Measurements from ENCODE around the gene CTCFL.
"Not testable (repeated sequence)": the region's sequence is repeated elsewhere in the genome, so short reads cannot be mapped to it uniquely, and the experiment has no call there.

CTCFL gene

DNA sequence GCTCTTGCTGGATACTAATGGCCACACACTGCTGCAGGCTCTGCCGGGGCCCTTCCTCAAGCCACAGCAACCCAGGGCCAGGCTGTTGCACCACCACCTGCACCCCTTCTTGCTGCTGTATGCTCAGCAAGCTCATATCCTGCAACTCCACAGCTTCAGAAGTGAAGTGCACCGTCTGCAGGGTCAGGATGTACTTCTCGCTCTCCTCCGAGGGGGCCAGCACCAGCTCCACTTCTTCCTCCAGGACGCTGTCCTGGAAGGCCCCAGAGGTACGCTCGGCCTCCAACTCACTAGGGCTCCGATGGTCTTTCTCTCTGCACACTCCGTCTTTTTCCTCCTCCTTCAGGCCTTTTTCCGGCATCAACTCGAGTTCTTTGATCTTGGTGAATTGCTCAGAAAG is 1.2 kb downstream of the CTCFL start:
- TF ChIP-seq, protein P1, sequence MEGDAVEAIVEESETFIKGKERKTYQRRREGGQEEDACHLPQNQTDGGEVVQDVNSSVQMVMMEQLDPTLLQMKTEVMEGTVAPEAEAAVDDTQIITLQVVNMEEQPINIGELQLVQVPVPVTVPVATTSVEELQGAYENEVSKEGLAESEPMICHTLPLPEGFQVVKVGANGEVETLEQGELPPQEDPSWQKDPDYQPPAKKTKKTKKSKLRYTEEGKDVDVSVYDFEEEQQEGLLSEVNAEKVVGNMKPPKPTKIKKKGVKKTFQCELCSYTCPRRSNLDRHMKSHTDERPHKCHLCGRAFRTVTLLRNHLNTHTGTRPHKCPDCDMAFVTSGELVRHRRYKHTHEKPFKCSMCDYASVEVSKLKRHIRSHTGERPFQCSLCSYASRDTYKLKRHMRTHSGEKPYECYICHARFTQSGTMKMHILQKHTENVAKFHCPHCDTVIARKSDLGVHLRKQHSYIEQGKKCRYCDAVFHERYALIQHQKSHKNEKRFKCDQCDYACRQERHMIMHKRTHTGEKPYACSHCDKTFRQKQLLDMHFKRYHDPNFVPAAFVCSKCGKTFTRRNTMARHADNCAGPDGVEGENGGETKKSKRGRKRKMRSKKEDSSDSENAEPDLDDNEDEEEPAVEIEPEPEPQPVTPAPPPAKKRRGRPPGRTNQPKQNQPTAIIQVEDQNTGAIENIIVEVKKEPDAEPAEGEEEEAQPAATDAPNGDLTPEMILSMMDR (IDR thresholded peaks at IDR 0.05; ENCODE audit: borderline replicate concordance, control extremely low read depth, extremely low read depth, insufficient read depth, missing control alignments) = no peak
- in situ Hi-C loops (cut with MboI; ENCODE audit: low sequenced_read_pairs, unreplicated experiment) = no loop called here
- DNase-seq (ENCODE audit: low spot score) = no peak

DNA sequence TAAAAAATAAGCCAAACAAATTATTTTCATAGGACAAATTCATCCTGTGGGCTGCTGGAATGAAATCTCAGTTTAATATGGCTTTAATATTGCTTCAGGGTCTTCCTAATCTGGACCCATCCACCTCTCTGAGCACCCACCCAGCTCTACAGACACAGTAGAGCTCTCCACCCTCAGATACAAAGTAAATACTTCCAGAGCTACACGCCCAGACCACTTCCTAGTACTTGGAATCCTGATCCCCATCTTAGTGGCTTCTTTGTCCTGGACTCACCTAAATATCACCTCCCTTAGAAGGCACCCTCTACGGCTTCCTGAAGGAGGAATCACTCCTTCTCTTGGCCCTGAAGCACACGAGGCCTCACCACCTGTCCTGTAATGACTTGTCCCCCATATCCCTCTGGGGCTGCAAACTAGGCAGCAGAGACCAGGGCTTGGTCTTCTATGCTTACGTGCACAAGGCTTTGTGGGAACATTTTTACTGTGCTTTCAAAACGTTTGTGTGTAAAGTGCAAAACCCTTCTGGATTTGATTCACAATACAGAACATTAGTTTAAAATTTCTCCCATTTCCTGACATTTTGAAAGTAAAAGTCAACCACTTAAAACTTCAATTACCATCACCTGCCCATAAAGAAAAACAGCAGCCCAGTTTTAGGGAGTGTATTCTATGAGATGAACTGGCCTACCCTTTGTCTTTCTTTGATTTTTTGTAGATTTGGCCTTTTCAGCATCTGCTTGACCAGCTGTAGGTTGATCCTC is 2.4 kb downstream of the CTCFL start:
- DNase-seq (ENCODE audit: low spot score) = no peak
- in situ Hi-C loops (cut with MboI; ENCODE audit: low sequenced_read_pairs, unreplicated experiment) = no loop called here
- TF ChIP-seq, protein P1 (IDR thresholded peaks at IDR 0.05; ENCODE audit: borderline replicate concordance, control extremely low read depth, extremely low read depth, insufficient read depth, missing control alignments) = no peak

GRCh38 chr20:57517904-57518303 is 7.0 kb downstream of the CTCFL start:
- in situ Hi-C loops (cut with MboI; ENCODE audit: low sequenced_read_pairs, unreplicated experiment) = loop anchor here (10.0 kb wide), 1 partner anchor 77 kb away; no protein-coding TSS in a partner anchor
- TF ChIP-seq, protein P1 (IDR thresholded peaks at IDR 0.05; ENCODE audit: borderline replicate concordance, control extremely low read depth, extremely low read depth, insufficient read depth, missing control alignments) = no peak
- no peak for DNase-seq (ENCODE audit: low spot score)

DNA sequence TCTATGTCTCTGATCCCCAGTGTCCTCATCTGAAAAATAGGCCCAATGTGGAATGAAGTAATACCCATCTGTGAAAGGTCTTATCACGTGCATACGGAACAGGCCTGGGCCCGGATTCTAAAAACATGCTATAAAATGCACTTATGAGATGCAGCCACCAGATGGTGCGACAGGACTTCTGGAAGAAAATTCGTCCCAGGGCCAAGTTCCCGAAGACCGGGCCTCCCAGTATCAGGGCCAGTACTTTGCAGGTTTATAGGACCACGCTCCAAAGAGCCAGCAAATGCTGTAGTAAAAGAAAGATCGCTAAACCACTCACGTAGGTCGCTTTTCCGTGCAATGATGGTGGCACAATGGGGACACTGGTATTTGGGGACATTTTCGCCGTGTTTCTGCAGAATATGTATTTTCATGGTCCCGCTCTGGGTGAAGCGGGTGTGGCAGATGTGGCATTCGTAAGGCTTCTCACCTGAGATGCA is 10.6 kb downstream of the CTCFL start:
- in situ Hi-C loops (cut with MboI; ENCODE audit: low sequenced_read_pairs, unreplicated experiment) = loop anchor here (10.0 kb wide), 1 partner anchor 80 kb away; no protein-coding TSS in a partner anchor
- TF ChIP-seq, protein P1 (IDR thresholded peaks at IDR 0.05; ENCODE audit: borderline replicate concordance, control extremely low read depth, extremely low read depth, insufficient read depth, missing control alignments) = peak; percentile 32
- peak; percentile 57 for DNase-seq (ENCODE audit: low spot score)

DNA sequence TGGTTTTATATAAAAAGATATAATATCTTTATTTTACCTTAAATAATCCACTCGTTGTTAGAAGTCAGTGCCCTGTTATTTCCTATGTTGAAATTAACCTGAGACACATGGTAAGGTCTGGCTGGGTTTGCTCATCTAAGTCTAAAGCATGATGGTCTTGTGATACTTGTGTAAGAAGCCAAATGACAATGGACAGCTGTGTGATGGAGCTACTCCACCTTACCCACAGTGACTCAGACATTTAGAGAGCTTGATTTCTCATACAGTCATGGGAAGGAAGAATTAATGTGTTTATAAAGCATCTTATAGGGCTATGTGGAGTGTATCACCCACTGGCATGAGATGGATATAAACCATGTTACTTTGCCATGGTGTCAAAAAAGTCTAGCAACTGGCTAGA is 11.7 kb downstream of the CTCFL start:
- in situ Hi-C loops (cut with MboI; ENCODE audit: low sequenced_read_pairs, unreplicated experiment) = loop anchor here (10.0 kb wide), 1 partner anchor 82 kb away; no protein-coding TSS in a partner anchor

GRCh38 chr20:57512432-57512831 is 12.5 kb downstream of the CTCFL start:
- in situ Hi-C loops (cut with MboI; ENCODE audit: low sequenced_read_pairs, unreplicated experiment) = loop anchor here (10.0 kb wide), 1 partner anchor 82 kb away; no protein-coding TSS in a partner anchor
- DNase-seq (ENCODE audit: low spot score) = no peak
- TF ChIP-seq, protein P1 (IDR thresholded peaks at IDR 0.05; ENCODE audit: borderline replicate concordance, control extremely low read depth, extremely low read depth, insufficient read depth, missing control alignments) = no peak

More for the DNA sequence above, 11.7 kb downstream of the CTCFL start:
- TF ChIP-seq, protein P1 (IDR thresholded peaks at IDR 0.05; ENCODE audit: borderline replicate concordance, control extremely low read depth, extremely low read depth, insufficient read depth, missing control alignments) = no peak
- no peak for DNase-seq (ENCODE audit: low spot score)

DNA sequence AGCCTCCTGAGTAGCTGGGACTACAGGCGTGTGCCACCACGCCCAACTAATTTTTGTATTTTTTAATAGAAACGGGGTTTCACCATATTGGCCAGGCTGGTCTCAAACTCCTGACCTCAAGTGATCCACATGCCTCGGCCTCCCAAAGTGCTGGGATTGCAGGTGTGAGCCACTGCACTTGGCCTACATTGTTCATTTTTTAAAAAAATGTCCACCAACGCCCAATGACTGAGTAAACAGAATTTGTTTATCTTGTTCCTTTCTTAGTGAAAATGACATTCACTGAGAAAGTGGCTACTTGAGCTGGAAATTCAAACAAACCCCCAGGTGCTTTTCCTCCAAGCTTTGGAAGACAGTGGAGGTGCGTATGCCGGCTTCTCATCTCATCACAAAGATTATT is 13.2 kb downstream of the CTCFL start:
- in situ Hi-C loops (cut with MboI; ENCODE audit: low sequenced_read_pairs, unreplicated experiment) = loop anchor here (10.0 kb wide), 1 partner anchor 83 kb away; no protein-coding TSS in a partner anchor
- DNase-seq (ENCODE audit: low spot score) = not testable (repeated sequence)

All from GM13976 (cell line).